Osteoblast (primary cell): ENCODE data around the gene SLC6A9. TPM values are rescaled to one million over a fixed set of nuclear protein-coding genes. Genes with fewer than 3 reads are reported as not detected.

Experiments used
- DNase-seq: peaks from one replicate; pipeline ENCODE4 v3.0.0; 2011; ENCODE audit warnings: low spot score, mixed read lengths; ENCODE audit not compliant: insufficient read length; ENCODE audit errors: missing footprints
- H2AFZ ChIP-seq: 2 replicates; pipeline ENCODE4 v1.6.0; 2011; ENCODE audit warnings: mild to moderate bottlenecking, low read length
- H3K27ac ChIP-seq: 2 replicates; pipeline ENCODE4 v1.5.1; 2011; ENCODE audit warnings: mild to moderate bottlenecking, low read depth, low read length, moderate library complexity
- H3K27me3 ChIP-seq: 2 replicates; pipeline ENCODE4 v1.6.0; 2012; ENCODE audit warnings: mild to moderate bottlenecking, control low read depth, inconsistent platforms, low read length, moderate library complexity; ENCODE audit not compliant: insufficient read depth
- H3K36me3 ChIP-seq: 2 replicates; pipeline ENCODE4 v1.5.1; 2011; ENCODE audit warnings: mild to moderate bottlenecking, low read length, control low read depth, moderate library complexity; ENCODE audit not compliant: insufficient read depth
- H3K4me1 ChIP-seq: 2 replicates; pipeline ENCODE4 v1.5.1; 2011; ENCODE audit warnings: mild to moderate bottlenecking, low read length, control low read depth, moderate library complexity; ENCODE audit not compliant: insufficient read depth
- H3K4me2 ChIP-seq: 2 replicates; pipeline ENCODE4 v1.6.0; 2011; ENCODE audit warnings: mild to moderate bottlenecking, low read length; ENCODE audit not compliant: insufficient read depth
- H3K4me3 ChIP-seq: fragments of 200-600 bp; sonication (generic); 3 replicates; pipeline ENCODE4 v1.5.1; 2012; ENCODE audit warnings: mild to moderate bottlenecking, low read length, inconsistent platforms; ENCODE audit not compliant: insufficient read depth
- H3K79me2 ChIP-seq: 2 replicates; pipeline ENCODE4 v1.6.0; 2012; ENCODE audit warnings: mild to moderate bottlenecking, low read length, control low read depth, inconsistent platforms; ENCODE audit not compliant: insufficient read depth
- H3K9me3 ChIP-seq: 2 replicates; pipeline ENCODE4 v1.5.1; 2011; ENCODE audit warnings: low read depth, low read length, control low read depth
- H4K20me1 ChIP-seq: 2 replicates; pipeline ENCODE4 v1.6.0; 2012; ENCODE audit warnings: mild to moderate bottlenecking, low read length, control low read depth; ENCODE audit not compliant: insufficient read depth
- CTCF ChIP-seq: IDR thresholded peaks from 2 replicates; pipeline ENCODE4 v1.5.1; 2011; ENCODE audit warnings: mild to moderate bottlenecking, low read depth, low read length, moderate library complexity; ENCODE audit errors: extremely low read depth
- total RNA-seq: library from RNA; depleted of rRNA; stranded (reverse); fragments of >200 nt; gene quantifications from 2 replicates; pipeline ENCODE4 v1.2.3, GENCODE V29; 2012

The SLC6A9 gene
- total RNA-seq, 1 donor = 18.5 TPM

DNA sequence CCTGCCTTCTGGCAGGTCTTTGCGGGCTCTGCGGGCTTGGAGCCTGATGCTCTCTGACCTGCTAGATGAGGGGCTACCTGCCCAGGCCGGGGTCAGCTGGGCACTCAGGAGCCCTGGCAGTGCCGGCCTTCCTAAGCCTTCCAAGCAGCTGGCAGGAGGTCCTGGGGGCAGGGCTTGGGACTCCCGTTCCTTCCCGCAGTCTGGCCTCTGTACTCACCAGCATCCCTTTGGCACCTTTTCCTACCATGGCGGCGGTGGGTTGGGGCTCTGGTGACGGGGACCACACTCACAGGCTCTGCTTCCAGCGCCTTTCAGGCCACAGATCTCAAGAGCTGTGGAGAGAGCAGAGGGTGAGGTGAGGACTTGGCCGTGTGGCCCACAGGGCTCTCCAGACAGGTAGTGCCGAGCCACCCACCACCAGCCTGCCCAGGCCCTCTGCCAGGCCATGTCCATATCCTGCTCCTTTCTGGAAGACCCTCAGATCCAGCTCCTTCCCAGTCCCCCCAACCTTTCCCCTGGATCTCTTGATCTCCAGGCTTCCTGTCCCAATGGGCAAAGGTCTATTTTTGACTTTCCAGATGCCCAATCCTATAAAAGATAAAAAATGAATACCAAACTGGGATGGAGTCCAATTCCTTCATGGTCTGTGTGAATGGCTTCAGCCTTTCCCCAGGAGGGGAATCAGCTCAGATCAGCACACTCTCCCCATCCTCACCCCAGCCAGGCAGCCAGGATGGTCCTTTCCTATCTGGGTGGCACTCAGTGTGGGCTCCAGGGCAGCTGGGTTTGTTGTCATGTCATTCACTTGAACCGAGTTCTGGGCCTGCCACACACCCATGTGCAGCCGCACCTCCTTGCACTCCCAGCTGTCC lies 7.0 kb downstream of the SLC6A9 start:
- Histone ChIP-seq H2AFZ (no peak overlapping the region), H3K36me3 (no peaks in the 10 kb centered on the region), H3K9me3 (no peaks in the 10 kb centered on the region), H3K4me1 (peaks cover 8% of the 10 kb centered on the region), H4K20me1 (no peaks in the 10 kb centered on the region), H3K79me2 (no peaks in the 10 kb centered on the region), H3K27ac (no peak overlapping the region), H3K4me2 (no peak overlapping the region), H3K4me3 (no peak overlapping the region), H3K27me3 (no peaks in the 10 kb centered on the region)
- no peak for TF ChIP-seq CTCF
- DNase-seq = peak; percentile 58

GRCh38 chr1:44021581-44022321 lies 9.5 kb downstream of the SLC6A9 start:
- Histone ChIP-seq H3K36me3 (no peaks in the 10 kb centered on the region), H4K20me1 (no peaks in the 10 kb centered on the region), H3K9me3 (no peaks in the 10 kb centered on the region), H2AFZ (no peak overlapping the region), H3K4me1 (peaks cover 7% of the 10 kb centered on the region), H3K27me3 (no peaks in the 10 kb centered on the region), H3K27ac (no peak overlapping the region), H3K4me3 (no peak overlapping the region), H3K4me2 (no peak overlapping the region), H3K79me2 (no peaks in the 10 kb centered on the region)
- peak; percentile 39 for DNase-seq
- TF ChIP-seq CTCF = peak; percentile 27

- H3K4me3 ChIP-seq = no peak overlapping the region
- no peak overlapping the region for H2AFZ ChIP-seq
- H3K27ac ChIP-seq = no peak overlapping the region
- peak; percentile 45 for DNase-seq
- H3K4me2 ChIP-seq = no peak overlapping the region
- H3K27me3 ChIP-seq = no peaks in the 10 kb centered on the region
- no peak for TF ChIP-seq CTCF
- H3K79me2 ChIP-seq = no peaks in the 10 kb centered on the region
- peaks cover 7% of the 10 kb centered on the region for H3K4me1 ChIP-seq
- H3K36me3 ChIP-seq = no peaks in the 10 kb centered on the region
- H4K20me1 ChIP-seq = no peaks in the 10 kb centered on the region
- no peaks in the 10 kb centered on the region for H3K9me3 ChIP-seq
Measured at GRCh38 chr1:44021156-44021555, 10.1 kb downstream of the SLC6A9 start.

DNA sequence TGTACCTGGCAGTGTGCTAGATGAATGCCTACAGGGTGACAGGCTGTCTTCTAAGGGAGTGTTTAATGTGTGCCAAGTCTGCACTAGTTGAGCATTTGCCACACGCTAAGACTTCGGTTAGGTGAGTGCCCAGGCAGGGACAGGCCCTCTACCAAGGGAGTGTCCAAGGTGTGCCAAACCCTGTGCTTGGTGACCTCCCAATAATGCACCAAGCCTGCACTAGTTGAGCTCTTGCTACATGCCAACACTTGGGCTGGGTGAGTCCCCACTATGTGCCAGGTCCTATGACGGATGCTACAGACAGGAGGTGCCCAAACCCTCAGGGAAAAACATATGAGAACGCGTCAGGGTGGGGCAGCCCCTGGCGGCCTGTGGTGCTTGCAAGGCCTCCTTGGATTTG lies 10.8 kb downstream of the SLC6A9 start:
- Histone ChIP-seq H3K27ac (no peak overlapping the region), H3K36me3 (no peaks in the 10 kb centered on the region), H3K27me3 (no peaks in the 10 kb centered on the region), H3K79me2 (no peaks in the 10 kb centered on the region), H3K9me3 (no peaks in the 10 kb centered on the region), H3K4me1 (peaks cover 12% of the 10 kb centered on the region), H2AFZ (no peak overlapping the region), H4K20me1 (no peaks in the 10 kb centered on the region), H3K4me2 (no peak overlapping the region), H3K4me3 (no peak overlapping the region)
- TF ChIP-seq CTCF = no peak
- DNase-seq = peak; percentile 47
